Right lobe of liver (tissue), 4 donors: ENCODE data around the gene DOLPP1.

Source experiments
- POLR2A ChIP-seq: fragments of 450-650 bp; IDR thresholded peaks from one replicate; pipeline ENCODE4 v1.6.1; 2017; ENCODE audit warnings: antibody characterized with exemption, mild to moderate bottlenecking
- TF ChIP-seq, protein P1 (sequence below), 4 donors: fragments of 200-600 bp in 3 of 4; fragments of 450-650 bp in 1 of 4; IDR thresholded peaks; one replicate each; pipeline versions ENCODE4 v1.5.1 to v1.8.0; 2016 to 2022; ENCODE audit warnings: antibody characterized with exemption in 4 of 4, mild to moderate bottlenecking in 2 of 4
- donor health status: DM: no; HTN: no; CAD: no.
- donor health status: DM: no; HTN: no; CAD: no.
- donor health status: DM: no; HTN: yes; CAD: no.

GRCh38 chr9:129081388-129081904, 535 bp downstream of the DOLPP1 start:
- TF ChIP-seq, protein P1, sequence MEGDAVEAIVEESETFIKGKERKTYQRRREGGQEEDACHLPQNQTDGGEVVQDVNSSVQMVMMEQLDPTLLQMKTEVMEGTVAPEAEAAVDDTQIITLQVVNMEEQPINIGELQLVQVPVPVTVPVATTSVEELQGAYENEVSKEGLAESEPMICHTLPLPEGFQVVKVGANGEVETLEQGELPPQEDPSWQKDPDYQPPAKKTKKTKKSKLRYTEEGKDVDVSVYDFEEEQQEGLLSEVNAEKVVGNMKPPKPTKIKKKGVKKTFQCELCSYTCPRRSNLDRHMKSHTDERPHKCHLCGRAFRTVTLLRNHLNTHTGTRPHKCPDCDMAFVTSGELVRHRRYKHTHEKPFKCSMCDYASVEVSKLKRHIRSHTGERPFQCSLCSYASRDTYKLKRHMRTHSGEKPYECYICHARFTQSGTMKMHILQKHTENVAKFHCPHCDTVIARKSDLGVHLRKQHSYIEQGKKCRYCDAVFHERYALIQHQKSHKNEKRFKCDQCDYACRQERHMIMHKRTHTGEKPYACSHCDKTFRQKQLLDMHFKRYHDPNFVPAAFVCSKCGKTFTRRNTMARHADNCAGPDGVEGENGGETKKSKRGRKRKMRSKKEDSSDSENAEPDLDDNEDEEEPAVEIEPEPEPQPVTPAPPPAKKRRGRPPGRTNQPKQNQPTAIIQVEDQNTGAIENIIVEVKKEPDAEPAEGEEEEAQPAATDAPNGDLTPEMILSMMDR (IDR thresholded peaks at IDR 0.05) = no peak
- no peak for TF ChIP-seq POLR2A
